GM18868 (cell line): Measurements from ENCODE around the gene HIVEP3.
A peak's percentile ranks its signal among the peaks of the same experiment; 100 is the strongest.

Experiments
- ATAC-seq: cut with Tn5 transposase; IDR thresholded peaks from one replicate; pipeline ENCODE4 v1.9.1; 2021; ENCODE audit warnings: mild to moderate bottlenecking, moderate library complexity; ENCODE audit not compliant: unreplicated experiment

Gene HIVEP3

DNA sequence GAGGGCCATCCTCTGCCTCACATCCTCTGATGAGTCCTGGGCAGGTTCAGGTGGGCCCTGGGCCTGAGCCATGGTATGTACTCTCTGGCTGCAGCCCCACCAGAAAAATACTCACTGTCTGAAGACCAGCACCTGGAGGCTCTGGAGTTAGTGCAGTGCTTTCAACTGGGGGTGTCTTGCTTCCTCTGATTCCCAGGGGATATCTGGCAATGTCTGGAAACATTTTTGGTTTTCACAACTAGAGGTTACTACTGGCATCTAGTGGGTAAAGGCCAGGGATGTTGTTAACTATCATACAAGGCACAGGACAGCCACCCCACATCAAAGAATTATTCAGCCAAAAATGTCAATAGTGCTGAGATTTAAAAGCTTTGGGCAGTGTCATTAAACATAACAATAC, 152.7 kb downstream of the HIVEP3 start:
- ATAC-seq, result no peak

GRCh38 chr1:41765152-41765551, 153.6 kb downstream of the HIVEP3 start:
- ATAC-seq, result no peak

DNA sequence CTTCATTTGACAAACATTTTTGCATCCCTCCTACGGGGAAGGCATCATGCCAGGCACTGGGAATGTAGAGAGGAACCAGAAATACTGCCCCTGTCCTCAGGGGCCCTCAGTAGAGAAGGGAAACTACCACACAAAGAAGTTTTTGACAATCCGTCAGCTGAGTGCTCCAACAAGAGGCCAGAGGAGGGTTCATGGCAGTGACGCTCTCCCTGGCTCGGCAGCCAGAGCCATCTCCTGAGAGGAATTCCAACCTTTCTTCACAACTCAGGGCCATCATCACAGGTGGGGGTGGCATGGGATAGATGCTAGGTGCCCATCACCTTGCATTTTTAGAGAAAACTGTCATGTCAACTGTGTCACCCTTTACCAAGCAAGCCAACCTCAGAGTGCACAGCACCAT, 154.1 kb downstream of the HIVEP3 start:
- ATAC-seq, result no peak

DNA sequence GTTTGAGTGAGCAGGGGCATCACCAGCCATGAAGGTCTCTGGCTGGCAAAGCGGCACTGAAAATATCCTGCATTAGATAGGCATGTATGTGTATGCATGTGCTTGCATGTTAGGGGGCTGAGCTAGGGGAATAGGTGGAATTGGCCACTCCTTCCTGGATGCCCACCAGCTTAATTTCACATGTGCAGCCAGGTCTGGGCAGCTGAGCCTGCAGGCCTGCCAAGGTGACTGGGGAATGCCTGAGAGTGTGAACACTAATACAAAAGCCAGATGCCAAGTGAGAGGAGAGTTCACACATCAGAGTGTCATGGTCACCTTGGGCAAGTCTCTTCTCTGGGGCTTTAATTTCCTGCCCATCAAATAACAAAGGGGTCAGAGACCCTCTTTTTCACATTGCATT, 155.9 kb downstream of the HIVEP3 start:
- no peak for ATAC-seq

DNA sequence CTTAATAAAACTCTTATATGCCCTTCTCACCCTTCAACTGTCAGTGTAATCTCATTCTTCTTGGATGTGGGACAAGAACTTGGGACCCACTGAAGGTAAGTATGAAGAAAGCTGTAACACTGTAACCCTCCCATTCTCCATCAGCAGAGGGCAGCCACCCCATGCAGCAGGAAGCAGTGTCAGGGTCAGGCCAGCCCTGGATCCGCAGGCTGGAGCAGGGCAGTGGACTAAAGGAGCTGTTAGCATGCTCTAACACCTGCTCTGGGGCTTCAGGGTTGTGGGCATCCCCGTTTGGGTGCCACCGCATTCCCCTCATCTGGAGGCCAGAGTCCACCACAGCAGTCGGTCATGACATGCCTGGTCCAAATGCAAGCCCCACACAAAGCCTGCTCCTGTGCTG, 156.5 kb downstream of the HIVEP3 start:
- no peak for ATAC-seq

GRCh38 chr1:41758904-41759548, 159.7 kb downstream of the HIVEP3 start:
- ATAC-seq, result no peak

DNA sequence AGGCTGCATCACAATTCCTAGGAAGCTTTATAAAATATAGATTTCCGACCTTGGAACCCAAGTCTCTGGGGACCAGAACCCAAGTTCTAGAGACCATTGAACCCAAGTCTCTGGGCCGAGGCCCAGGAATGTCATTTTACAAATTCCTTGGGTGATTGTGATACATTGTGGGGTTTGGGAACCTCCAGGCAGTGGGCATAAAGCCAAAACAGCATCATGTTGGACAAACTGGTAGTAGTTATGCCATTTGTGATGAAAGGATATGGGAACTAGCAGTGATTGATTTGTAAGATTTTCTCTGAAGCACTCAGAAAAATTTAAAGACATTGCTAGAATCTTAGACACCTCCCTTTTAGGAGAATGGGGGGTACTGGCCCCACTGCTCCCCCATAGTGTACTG, 160.2 kb downstream of the HIVEP3 start:
- ATAC-seq, result no peak

DNA sequence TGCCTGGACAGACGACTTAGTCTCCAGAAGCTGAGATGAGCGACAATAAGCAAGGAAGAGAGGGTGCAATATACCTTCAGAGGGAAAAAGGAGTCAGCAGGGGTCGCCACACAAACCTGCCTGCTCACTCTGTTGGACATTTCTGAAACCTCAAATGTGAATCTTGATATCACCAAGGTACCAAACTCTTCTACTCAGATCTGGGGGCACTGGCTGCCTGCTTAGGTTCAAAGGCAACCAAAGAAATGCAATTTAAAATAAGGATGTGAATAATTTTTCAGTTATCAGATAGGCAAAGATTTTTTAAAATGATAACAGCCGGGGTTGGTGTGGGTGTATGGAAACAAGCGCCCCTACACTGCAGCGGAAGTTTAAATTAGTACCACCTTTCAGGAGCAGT, 164.2 kb downstream of the HIVEP3 start:
- ATAC-seq, result no peak

- peak; percentile 16 for ATAC-seq
Observed at GRCh38 chr1:41752514-41753170, 166.1 kb downstream of the HIVEP3 start.

DNA sequence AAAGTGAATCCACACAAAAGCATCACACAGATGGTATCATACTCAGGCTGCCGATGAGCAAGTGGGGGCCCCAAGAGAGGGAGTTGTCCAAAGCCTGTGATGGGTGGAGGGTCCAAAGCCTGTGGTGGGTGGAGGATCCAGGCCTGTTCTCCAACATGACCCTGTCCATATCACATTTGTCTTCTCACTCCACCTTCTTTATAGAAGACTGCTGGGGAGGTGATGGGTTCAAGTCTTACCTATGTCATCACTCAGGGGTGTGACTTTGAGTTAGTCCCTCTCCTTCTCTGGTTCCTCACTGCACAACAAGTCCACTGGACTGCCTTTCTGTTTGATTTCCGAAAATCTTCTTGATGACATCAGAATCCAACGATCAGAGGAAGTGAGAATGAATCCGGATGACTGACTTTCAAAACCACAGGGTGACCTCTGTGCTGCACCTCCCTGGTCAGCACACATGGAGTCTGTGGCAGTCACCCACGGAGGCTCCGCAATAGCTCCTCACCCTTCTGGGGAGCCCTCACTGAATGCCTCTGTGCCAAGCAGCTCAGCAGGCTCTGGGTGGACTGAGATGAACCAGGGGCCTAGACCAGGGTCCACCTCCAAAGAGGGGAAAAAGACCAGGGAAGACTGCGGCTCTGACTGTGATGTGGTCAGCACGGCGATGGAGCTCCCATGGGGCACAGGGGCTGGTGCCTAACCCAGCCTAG, 166.8 kb downstream of the HIVEP3 start:
- ATAC-seq, result peak; percentile 26

DNA sequence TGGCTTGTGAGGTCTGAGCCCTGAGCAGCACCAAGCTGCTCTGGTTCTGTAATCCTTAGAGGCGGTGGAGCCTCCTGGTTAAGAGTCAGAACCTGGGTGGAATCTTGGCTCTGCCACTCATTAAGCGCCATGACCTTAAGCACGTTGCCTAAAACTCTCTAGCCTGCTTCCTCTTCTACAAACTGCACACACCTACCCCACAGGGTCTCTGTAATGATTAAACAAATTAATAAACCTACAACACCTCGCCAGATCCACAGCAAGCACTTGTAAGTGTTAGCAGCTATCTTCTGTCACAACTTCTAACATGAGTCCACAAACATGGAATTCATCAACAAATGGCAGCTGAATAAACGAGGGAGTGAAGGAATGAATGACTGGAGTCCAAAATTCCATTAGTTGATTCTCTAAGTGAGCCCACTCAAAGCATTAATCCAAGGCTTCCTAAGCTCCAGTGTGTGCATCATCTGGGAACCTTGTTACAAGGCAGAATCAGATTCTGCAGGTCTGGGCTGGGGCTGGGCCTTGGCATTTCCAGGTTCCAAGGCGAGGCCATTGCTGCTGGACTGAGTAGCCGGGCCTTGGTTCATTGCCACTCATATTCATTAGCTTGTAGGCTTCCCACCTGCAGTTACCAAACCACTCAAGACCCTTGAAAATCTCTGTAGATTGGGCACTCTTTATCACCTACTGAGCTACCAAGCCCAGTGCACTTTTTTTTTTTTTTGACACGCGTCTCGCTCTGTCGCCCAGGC, 168.6 kb downstream of the HIVEP3 start:
- ATAC-seq, result no peak

- ATAC-seq, result no peak
Observed at GRCh38 chr1:41745022-41745421, 173.7 kb downstream of the HIVEP3 start.

DNA sequence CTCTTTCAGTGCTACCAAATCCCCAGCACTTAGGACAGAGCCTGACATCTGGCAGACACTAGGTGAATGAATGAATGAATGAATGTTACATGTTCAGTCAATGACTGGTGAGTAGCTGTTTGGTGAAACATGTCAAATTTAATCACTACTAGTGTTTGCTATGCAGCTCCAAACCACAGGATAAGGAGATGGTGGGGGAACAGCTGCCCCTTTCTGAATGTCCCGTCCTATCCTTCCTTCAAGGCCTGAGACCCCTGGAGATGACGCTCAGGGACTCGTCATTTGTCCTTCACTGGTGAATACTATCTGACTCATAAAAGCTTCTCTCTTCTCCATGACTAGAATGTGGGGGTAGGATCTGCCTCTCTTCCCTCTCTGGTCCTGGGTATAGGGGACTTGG, 175.4 kb downstream of the HIVEP3 start:
- ATAC-seq, result no peak

- ATAC-seq, result no peak
Observed at GRCh38 chr1:41742219-41742618, 176.5 kb downstream of the HIVEP3 start.

DNA sequence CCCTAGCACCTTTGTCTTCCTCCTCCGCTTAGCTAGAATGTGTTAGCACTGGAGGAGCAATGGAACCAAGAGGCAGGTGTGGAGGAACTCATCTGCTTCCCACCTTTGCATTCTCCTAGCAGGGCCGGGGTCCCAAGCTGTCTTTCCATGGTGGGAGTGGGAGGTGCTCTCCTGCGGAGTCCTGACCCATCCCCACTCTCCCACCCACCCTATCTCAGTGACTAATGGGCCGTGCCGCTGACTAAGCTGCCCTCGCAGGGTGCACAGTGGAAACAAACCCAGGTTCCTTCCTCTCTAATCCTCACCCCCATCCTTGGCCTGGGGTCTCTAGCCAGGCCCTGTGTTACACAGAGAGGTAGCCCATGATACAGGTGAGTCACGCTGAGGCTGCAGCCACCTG, 177.5 kb downstream of the HIVEP3 start:
- no peak for ATAC-seq

GRCh38 chr1:41740630-41741239, 178.0 kb downstream of the HIVEP3 start:
- no peak for ATAC-seq

- no peak for ATAC-seq
Observed at GRCh38 chr1:41740058-41740457, 178.7 kb downstream of the HIVEP3 start.

DNA sequence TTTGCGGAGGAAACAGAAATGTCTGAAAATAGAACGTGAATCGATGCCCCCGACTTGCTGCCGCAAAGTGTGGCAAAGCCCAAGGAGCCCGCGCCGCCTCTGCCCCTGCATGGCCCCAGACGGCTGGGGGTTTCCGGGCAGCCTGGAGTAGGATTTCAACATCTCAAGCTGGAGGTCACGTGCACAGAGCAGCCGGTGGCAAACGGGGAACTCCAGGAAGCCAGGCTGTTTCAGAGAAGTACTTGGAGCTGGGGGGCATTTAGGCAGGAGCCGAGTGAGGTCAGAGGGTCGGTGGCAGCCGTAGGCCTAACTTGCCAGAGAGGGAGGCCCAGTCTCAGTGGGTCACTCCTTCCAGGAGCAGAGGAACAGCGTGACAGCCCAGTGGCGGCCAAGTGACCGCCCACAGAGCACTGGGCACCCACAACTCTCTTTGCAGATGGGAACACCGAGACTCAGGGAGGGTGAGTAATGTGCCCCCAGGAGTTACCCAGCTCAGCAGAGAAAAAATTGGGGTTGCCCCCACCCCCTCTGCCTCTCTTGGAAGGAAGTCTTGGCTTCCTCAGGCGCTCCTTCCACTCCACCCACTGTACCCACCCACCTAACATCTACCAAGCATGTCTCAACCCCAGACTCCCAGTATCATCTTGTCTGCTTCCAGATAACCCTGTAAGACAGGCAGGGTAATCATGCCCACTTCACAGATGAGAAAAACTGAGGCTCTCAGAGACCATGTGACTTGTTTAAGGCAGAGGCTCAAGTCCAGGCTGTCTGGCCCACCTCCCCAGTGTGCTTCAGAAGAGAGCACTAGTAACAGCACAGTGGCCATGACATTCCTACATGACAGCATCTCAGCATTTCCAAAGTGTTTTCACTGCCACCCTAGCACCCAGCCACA, 179.4 kb downstream of the HIVEP3 start:
- ATAC-seq, result peak; percentile 64

- no peak for ATAC-seq
Observed at GRCh38 chr1:41738475-41738874, 180.2 kb downstream of the HIVEP3 start.

DNA sequence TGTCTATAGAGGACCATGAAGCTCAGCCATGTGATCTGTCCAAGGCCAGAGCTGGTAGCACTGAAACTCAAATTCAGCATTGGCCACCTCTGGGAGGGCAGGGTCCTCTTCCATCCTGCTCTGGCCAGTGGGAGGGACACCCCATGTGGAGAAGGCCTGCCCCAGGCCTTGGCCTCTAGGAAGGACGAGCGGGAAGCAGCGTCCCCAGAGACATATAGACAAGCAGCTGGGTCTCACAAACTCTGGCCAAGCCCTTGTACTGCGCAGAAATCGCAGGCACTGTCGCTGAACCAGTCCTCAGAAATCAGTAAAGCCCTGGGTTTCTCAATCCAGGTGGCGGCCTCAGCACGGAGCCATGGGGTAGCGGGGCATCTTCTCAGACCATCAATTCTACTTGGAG, 180.7 kb downstream of the HIVEP3 start:
- no peak for ATAC-seq
